ENCODE data around the gene ARHGEF1.
A peak's percentile ranks its signal among the peaks of the same experiment; 100 is the strongest.
"Not testable (repeated sequence)": the region's sequence is repeated elsewhere in the genome, so short reads cannot be mapped to it uniquely, and the experiment has no call there.

ARHGEF1 gene

DNA sequence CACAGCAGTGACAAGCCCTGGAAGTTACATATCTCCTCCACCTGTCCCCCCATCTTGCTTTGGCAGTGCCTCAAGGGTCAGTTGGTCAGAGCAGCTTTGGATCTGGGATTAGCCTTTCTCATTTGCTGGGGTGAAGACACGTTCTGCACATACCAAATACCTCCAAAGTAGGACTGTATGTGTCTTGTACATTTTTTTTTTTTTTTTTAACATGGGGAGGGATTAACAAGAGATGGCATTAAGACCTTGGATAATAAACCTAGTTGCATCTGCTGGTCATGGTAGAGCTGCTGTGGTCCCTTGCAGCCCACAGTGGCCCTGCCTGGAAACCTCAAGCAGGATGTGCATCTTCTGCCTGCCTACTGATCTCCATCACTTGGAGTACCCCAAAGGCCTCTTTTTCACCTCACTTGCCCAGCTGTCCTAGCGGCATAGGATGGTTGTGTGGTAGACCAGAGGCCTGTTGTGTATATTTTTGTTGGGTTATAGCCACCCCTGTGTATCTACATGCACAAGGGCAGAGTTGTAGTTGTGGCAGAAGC, 20.5 kb upstream of the ARHGEF1 start:
- DNase-seq, result no peak

DNA sequence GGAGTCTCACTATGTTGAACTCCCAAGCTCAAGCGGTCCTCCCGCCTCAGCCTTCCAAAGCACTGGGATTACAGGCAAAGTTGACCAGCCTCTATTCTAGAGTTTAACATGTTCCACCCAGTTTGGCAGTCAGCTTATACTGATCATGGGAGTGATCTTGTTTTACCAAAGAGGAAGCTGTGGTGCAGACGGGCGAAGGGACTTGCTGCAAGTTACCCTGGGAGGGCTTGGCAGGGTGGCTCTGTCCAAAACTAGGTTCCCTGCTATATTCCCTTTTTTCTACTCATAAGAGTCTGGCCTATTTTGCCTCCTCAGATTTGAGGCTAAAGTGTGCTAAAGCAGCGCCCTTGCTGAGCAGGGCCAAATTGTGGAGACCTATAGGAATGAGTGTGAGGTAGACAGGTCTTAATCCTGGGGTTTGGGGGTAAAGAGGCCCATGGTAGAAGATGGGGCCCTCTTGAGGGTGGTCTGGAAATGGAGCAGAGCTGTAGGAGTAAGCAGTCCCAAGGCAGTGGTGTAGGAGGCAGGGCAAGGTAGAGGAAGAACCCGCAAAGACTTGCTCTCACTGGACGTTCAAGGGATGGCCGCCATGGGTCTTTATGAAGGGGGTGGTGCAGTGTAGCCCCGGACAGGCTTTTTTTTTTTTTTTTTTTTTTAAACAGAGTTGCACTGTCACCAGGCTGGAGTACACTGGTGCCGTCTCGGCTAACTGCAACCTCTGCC, 19.6 kb upstream of the ARHGEF1 start:
- no peak for DNase-seq

DNA sequence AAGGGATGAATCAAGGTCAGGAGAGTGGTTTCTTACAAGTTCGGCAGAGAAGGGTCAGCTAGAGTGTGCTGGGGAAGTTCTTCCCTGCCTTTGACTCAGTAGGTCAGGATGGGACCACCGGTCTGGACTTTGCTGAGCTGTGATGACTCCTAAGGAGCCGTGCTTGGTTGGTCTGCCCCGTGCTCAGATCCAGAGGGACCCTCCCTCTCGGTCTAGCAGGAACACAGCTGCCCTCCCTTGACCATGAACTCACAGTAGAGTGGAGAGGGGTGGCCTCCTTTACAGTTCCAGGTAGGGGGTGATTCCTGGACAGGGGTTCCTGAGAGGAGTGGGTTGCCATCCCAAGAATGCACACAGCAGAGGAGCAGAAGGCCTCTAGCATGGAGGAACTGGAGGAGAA, 18.6 kb upstream of the ARHGEF1 start:
- no peak for DNase-seq

- peak in 1 of 3 experiments; percentile 34 for DNase-seq
Measured at GRCh38 chr19:41866284-41866683, 16.7 kb upstream of the ARHGEF1 start.

- DNase-seq, result peak in 2 of 3 experiments; percentile 14 to 88
Measured at GRCh38 chr19:41868120-41868988, 14.6 kb upstream of the ARHGEF1 start.

- DNase-seq, result peak in 1 of 3 experiments; percentile 61
Measured at GRCh38 chr19:41868989-41869300, 14.0 kb upstream of the ARHGEF1 start.

GRCh38 chr19:41869374-41869955, 13.5 kb upstream of the ARHGEF1 start:
- DNase-seq, result peak; percentile 26 to 79 (median 49)

DNA sequence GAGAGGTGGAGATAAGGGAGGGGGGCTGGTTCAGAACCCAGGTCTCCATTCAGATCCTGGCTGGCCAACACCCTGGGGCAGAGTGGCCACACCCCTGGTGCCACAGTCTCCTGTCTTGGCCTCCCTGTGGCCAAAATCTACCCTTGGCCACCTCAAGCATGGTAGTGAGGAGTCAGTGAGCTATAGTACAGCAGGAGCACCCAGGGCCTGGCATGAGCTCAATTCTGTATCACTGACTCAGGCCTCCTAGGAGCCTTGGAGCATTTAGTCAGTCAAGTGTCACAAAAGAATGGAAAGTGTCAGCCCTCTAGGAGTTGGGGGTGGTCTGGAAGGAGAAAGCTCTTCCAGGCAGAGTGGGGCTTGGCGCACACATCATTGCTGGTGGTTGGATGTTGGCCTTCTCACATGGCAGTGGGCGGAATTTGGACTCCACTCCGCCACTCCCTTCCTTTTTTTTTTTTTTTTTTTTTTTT, 12.5 kb upstream of the ARHGEF1 start:
- DNase-seq, result no peak

DNA sequence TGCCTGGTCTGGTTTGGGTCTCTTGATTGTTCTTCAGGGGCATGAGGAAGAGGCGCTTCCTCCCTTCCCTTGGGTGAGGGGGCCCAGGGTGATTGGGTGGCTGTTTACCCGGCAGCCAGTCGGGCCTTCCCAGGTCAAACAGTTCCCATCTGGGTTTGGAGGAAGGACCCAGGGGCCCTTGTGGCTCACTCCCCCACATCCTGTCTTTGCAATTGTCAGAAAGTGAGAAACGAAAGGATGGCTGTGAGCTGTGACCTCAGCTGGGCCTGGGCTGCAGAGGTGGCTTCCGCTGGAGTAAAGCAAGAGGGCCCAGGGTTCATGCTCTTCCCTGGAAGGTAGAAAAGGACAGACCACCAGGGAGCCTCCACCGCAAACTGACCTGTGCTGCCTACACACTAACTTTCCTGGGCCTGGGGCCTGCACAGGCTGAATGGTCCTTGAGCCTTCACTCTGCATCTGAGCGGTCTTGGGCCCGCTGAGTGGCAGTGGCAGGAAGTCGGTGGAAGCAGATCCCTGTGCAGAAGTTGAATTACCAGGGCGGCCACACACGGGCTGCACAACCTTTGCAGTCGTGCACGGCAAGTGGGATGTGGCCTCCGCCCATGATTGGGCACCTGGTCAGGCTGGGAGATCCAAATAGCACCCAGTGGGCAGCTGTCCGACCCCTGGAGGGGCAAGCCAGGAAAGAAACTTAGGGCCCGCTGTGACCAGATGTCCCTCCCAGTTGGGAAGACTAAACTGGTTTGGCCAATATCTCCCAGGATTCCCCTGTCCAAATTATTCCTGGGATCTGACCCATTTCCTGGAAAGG, 11.2 kb upstream of the ARHGEF1 start:
- no peak for DNase-seq

- no peak for DNase-seq
Measured at GRCh38 chr19:41872384-41872774, 10.6 kb upstream of the ARHGEF1 start.

DNA sequence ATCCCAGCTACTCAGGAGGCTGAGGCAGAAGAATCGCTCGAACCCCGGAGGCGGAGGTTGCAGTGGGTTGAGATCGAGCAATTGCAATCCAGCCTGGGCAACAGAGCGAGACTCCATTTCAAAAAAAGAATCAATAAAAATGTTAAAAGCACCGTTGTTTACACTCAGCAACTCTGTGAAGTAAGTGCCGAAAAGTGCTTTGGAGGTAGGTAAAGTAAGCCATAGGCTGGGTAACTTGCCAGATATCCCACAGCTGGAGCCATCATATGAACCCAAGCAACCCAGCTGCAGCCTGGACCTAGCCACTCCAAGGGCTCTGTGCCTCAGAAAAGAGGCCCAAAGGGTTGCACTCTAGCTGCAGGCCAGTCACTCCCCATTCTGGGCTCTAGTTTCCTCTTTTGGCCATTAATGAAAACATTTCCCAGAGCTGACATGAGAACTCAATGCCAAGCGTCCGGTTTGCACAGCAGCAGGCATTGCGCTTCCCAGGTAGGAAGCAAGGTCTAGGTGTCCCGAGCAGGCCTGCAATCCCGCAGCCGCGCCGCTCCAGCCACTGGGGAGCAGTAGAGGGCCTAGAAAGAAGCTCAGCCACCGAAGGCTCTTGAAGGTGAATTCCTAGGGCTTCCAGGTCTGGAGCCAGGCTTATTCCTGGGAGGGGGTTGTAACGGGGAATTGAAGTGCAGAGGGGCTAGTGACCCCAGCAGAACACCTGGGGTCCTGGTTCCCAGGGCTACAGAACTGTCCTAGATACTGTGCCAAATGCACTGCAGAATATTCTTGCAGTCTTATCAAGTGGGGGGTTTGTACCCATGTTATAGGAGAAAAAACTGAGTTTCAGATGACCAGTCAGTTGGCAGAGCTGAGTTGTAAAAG, 10.0 kb upstream of the ARHGEF1 start:
- peak; percentile 43 to 83 (median 69) for DNase-seq

- DNase-seq, result not testable (repeated sequence)
Measured at GRCh38 chr19:41875973-41876372, 7.0 kb upstream of the ARHGEF1 start.

GRCh38 chr19:41876847-41877832, 5.8 kb upstream of the ARHGEF1 start, which contains the start of gene CD79A:
Gene CD79A, plus strand, starts transcription at chr19:41877279. Its CDS starts 26 bp downstream, at chr19:41877305.
- DNase-seq, result no peak

DNA sequence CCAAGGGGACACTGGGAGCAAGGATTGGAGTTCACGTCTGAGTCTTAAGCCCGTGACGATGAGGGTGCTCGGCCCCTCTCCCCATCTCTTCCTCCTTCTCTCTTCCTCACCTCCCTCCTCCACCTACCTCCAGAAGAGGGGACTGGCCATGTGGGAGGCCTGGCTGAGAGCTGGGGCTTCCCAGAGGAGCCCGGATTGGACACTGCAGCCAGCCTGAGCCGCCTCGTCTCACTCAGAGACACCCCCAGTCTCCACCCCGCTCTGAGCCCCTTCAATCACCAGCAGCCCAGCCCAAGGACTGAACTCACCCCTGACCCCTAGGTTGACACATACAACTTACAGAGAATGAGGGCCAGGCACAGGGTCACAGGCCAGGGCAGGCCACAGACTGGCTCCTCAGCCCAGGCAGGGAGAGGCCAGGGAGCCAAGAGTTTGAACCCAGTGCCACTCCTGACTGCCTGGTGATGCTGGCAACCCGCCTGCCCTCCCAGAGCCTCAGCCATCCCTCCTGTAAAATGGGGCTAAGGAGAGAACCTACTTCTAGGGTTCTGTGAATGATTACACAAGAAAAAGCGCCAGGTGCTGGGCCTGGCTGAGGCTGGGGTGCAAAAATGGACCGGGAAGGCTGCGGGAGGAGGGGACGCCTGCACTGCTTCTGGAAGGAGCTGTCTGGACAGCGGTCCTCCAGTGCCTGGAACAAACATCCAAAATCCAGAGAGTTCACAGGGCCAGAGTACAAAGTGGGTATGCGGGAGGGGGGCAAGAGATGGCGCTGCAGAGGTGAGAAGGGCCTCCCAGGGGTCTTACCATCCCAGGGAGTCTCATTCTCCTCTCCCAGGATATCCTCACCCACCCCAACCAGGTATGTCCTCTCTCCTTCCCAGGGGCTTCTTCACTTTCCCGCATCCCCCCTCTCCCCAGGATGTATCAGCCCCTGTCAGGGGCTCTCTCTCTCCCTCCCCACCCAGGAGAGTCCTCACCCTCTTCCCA, 4.8 kb upstream of the ARHGEF1 start:
- no peak for DNase-seq

DNA sequence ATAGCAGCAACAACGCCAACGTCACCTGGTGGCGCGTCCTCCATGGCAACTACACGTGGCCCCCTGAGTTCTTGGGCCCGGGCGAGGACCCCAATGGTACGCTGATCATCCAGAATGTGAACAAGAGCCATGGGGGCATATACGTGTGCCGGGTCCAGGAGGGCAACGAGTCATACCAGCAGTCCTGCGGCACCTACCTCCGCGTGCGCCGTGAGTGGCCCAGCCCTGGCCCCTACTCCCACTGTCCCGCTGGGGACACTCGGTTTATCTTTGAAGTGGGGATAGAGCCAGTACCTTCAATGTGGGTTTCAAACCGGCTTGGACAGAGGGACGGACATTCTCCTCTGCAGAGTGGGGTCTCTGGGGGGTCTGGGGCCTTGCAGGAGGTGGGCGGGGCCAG, 3.9 kb upstream of the ARHGEF1 start:
- no peak for DNase-seq

GRCh38 chr19:41879670-41880328, 3.2 kb upstream of the ARHGEF1 start:
- DNase-seq, result no peak

GRCh38 chr19:41880329-41880708, 2.7 kb upstream of the ARHGEF1 start:
- DNase-seq, result no peak

DNA sequence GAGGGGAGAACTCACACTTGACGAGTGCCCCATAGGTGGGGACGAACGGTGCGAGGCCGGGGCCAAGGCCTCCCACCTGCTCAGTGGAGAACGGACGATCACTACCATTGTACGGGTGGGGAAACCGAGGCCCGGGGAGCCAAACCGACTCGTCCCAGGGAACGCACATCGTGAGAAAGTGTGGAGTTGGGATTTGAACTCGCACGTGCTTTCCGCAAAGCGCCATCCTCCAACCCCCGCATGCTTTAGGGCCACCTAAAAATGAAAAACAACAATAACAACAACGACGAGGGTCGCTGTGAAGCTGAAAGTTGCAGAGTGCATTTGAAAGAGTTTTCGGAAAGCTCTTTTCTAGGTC, 458 bp downstream of the ARHGEF1 start:
- peak in 1 of 3 experiments; percentile 48 for DNase-seq
